ENCODE measurements around the gene WAPL. TPM values are rescaled to one million over a fixed set of nuclear protein-coding genes. Genes with fewer than 3 reads are reported as not detected.

Gene WAPL
- total and polyA plus RNA-seq, 2 of the 13 experiments (the other 11 are each of a cell fraction or from before 2014, with no cell fraction given) = 13.2 to 43.5 TPM

- TF ChIP-seq, protein P1, sequence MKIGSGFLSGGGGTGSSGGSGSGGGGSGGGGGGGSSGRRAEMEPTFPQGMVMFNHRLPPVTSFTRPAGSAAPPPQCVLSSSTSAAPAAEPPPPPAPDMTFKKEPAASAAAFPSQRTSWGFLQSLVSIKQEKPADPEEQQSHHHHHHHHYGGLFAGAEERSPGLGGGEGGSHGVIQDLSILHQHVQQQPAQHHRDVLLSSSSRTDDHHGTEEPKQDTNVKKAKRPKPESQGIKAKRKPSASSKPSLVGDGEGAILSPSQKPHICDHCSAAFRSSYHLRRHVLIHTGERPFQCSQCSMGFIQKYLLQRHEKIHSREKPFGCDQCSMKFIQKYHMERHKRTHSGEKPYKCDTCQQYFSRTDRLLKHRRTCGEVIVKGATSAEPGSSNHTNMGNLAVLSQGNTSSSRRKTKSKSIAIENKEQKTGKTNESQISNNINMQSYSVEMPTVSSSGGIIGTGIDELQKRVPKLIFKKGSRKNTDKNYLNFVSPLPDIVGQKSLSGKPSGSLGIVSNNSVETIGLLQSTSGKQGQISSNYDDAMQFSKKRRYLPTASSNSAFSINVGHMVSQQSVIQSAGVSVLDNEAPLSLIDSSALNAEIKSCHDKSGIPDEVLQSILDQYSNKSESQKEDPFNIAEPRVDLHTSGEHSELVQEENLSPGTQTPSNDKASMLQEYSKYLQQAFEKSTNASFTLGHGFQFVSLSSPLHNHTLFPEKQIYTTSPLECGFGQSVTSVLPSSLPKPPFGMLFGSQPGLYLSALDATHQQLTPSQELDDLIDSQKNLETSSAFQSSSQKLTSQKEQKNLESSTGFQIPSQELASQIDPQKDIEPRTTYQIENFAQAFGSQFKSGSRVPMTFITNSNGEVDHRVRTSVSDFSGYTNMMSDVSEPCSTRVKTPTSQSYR (CRISPR knock-in tag; IDR thresholded peaks at IDR 0.05; ENCODE audit: borderline replicate concordance) = peak; percentile 31; the same call in 1 of the 2 replicates
- TF ChIP-seq ZNF235 (CRISPR knock-in tag; IDR thresholded peaks at IDR 0.05; ENCODE audit: borderline replicate concordance) (peak; percentile 68; the same call in 1 of the 2 replicates), ZNF616 (CRISPR knock-in tag; IDR thresholded peaks at IDR 0.05; ENCODE audit: low read depth) (0 out of 2 replicates have a peak, but pooled peaks have one; percentile 66), ZNF496 (CRISPR knock-in tag; IDR thresholded peaks at IDR 0.05; ENCODE audit: insufficient replicate concordance) (no peak), ZNF326 (CRISPR knock-in tag; IDR thresholded peaks at IDR 0.05; ENCODE audit: borderline replicate concordance) (no peak), REL (CRISPR knock-in tag; conservative IDR thresholded peaks at IDR 0.05) (0 out of 2 replicates have a peak, but pooled peaks have one; percentile 6), AHR (CRISPR knock-in tag; IDR thresholded peaks at IDR 0.05) (no peak), IRF1 (CRISPR knock-in tag; IDR thresholded peaks at IDR 0.05; ENCODE audit: low read depth) (peak; percentile 10; the same call in 1 of the 2 replicates)
Observed at GRCh38 chr10:86400705-86401587, 120.6 kb downstream of the WAPL start (continued).
